Kidney epithelial cell (primary cell): ENCODE measurements around the gene SLC39A11. TPM values are rescaled to one million over a fixed set of nuclear protein-coding genes. Genes with fewer than 3 reads are reported as not detected.
"Not testable (repeated sequence)": the region's sequence is repeated elsewhere in the genome, so short reads cannot be mapped to it uniquely, and the experiment has no call there.

Experiments used
- DNase-seq: peaks from one replicate; pipeline ENCODE4 v3.0.0-alpha.2; 2010; ENCODE audit warnings: low read depth
- H3K27me3 ChIP-seq: 2 replicates; pipeline ENCODE4 v1.6.0; 2011; ENCODE audit warnings: low read length; ENCODE audit not compliant: control insufficient read depth, insufficient read depth
- H3K36me3 ChIP-seq: 2 replicates; pipeline ENCODE4 v1.5.1; 2011; ENCODE audit warnings: low read length; ENCODE audit not compliant: control insufficient read depth, insufficient read depth
- H3K4me3 ChIP-seq: 2 replicates; pipeline ENCODE4 v1.5.1; 2011; ENCODE audit warnings: low read depth, mild to moderate bottlenecking, control low read depth, low read length
- total RNA-seq: library from RNA; depleted of rRNA; stranded (reverse); fragments of >200 nt; gene quantifications from 2 replicates; pipeline ENCODE4 v1.2.3, GENCODE V29; 2015
- TF ChIP-seq, protein P1 (sequence below): IDR thresholded peaks from 2 replicates; pipeline ENCODE4 v1.5.1; 2011; ENCODE audit warnings: mild to moderate bottlenecking, moderate library complexity, low read length, control low read depth, inconsistent platforms; ENCODE audit not compliant: insufficient read depth, poor library complexity, severe bottlenecking

The SLC39A11 gene
- total RNA-seq, 1 donor from 2014 or later, result 13.0 TPM

GRCh38 chr17:73000832-73001231, 91.7 kb downstream of the SLC39A11 start:
- no peaks in the 10 kb centered on the region for H3K36me3 ChIP-seq
- H3K27me3 ChIP-seq, result no peaks in the 10 kb centered on the region
- no peak overlapping the region for H3K4me3 ChIP-seq
- TF ChIP-seq, protein P1, sequence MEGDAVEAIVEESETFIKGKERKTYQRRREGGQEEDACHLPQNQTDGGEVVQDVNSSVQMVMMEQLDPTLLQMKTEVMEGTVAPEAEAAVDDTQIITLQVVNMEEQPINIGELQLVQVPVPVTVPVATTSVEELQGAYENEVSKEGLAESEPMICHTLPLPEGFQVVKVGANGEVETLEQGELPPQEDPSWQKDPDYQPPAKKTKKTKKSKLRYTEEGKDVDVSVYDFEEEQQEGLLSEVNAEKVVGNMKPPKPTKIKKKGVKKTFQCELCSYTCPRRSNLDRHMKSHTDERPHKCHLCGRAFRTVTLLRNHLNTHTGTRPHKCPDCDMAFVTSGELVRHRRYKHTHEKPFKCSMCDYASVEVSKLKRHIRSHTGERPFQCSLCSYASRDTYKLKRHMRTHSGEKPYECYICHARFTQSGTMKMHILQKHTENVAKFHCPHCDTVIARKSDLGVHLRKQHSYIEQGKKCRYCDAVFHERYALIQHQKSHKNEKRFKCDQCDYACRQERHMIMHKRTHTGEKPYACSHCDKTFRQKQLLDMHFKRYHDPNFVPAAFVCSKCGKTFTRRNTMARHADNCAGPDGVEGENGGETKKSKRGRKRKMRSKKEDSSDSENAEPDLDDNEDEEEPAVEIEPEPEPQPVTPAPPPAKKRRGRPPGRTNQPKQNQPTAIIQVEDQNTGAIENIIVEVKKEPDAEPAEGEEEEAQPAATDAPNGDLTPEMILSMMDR, result no peak
- DNase-seq, result no peak

GRCh38 chr17:72999474-72999873, 93.0 kb downstream of the SLC39A11 start:
- DNase-seq, H3K27me3 ChIP-seq, H3K36me3 ChIP-seq, H3K4me3 ChIP-seq: not testable (repeated sequence)

DNA sequence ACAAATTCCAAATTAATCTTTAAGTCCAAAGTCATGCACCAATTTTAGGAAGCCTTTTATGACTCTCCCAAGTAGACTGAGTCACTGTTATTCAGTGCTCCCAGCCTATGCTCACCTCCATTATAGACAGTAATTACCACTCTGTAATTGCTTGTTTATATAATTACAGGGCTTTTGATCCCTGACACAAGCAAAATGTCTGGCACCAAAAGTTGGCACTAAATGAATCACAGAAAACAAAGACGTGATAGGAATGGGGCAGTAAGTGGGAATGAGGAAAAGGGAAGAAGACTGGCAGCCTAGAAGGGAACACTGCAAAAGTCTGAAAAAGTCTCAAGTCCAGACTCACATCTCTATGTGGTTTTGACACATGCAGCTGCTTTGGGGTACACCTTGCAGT, 94.1 kb downstream of the SLC39A11 start:
- TF ChIP-seq, protein P1, result no peak

GRCh38 chr17:72997559-72997958, 94.9 kb downstream of the SLC39A11 start:
- no peaks in the 10 kb centered on the region for H3K27me3 ChIP-seq
- no peak overlapping the region for H3K4me3 ChIP-seq
- no peaks in the 10 kb centered on the region for H3K36me3 ChIP-seq
- no peak for DNase-seq
- TF ChIP-seq, protein P1, result no peak

More for the DNA sequence above, 94.1 kb downstream of the SLC39A11 start:
- no peaks in the 10 kb centered on the region for H3K27me3 ChIP-seq
- no peak for DNase-seq
- H3K4me3 ChIP-seq, result no peak overlapping the region
- H3K36me3 ChIP-seq, result no peaks in the 10 kb centered on the region

GRCh38 chr17:72996791-72997190, 95.7 kb downstream of the SLC39A11 start:
- TF ChIP-seq, protein P1, result no peak
- no peak for DNase-seq
- Histone ChIP-seq H3K36me3 (no peaks in the 10 kb centered on the region), H3K27me3 (no peaks in the 10 kb centered on the region), H3K4me3 (no peak overlapping the region)

DNA sequence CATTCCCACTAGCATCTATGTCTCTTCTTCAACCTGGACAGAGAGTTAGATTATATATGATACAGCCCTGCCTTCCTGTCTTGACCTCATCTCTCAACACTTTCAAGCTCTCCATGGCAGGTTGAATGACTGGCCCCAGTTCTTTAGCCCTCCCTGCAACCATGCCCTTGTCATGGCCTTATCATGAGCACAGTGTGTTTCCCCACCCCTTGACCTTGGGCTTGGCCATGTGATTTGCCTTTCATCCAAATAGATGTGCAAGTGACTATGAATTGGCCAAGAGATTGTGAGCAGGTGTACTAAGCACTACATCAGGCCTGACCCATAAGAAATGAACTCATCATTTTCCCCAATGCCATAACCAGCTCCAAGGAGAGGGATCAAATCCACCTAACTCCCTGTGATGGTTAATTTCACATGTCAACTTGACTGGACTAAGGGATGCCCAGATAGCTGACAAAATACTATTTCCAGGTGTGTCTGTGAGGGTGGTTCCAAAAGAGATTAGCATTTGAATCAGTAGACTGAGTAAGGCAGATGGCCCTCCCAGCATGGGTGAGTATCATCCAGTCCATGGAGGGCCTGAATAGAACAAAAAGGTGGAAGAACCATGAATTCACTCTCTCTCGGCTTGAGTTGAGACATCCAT, 97.4 kb downstream of the SLC39A11 start:
- no peaks in the 10 kb centered on the region for H3K36me3 ChIP-seq
- TF ChIP-seq, protein P1, result no peak
- H3K4me3 ChIP-seq, result no peak overlapping the region
- H3K27me3 ChIP-seq, result no peaks in the 10 kb centered on the region
- DNase-seq, result no peak

- H3K27me3 ChIP-seq, H3K4me3 ChIP-seq, DNase-seq, H3K36me3 ChIP-seq: not testable (repeated sequence)
Observed at GRCh38 chr17:72992783-72993467, 99.6 kb downstream of the SLC39A11 start.
